ENCODE measurements around the gene FSD1L. TPM values are rescaled to one million over a fixed set of nuclear protein-coding genes. Genes with fewer than 3 reads are reported as not detected.

Gene FSD1L
- total RNA-seq, result 1 to 10 TPM; 2.5 to 3.0 TPM
- long read RNA-seq, partial matches to known transcripts, result 0 of 2 reads
- long read RNA-seq, other reads (novel, unspliced or antisense), result 2 of 2 reads

- DNase-seq, result peak; percentile 95
- ATAC-seq, result peak; percentile 99
- intact Hi-C loops (cut with DNase I), result no loop called here
These were observed at the start of gene FSD1L for GRCh38 chr9:105447814-105448812. Gene FSD1L, plus strand, starts transcription at chr9:105448034. Its CDS starts 187 bp downstream, at chr9:105448221.

GRCh38 chr9:105399117-105399516 is 48.7 kb upstream of the FSD1L start:
- DNase-seq (no peak), ATAC-seq (no peak)
- intact Hi-C loops (cut with DNase I), result no loop called here

GRCh38 chr9:105401651-105402050 is 46.2 kb upstream of the FSD1L start:
- intact Hi-C loops (cut with DNase I), result no loop called here
- DNase-seq (no peak), ATAC-seq (no peak)

GRCh38 chr9:105403552-105404248 is 44.1 kb upstream of the FSD1L start:
- no peak for ATAC-seq
- intact Hi-C loops (cut with DNase I), result no loop called here
- DNase-seq, result no peak

- ATAC-seq (no peak), DNase-seq (no peak)
- intact Hi-C loops (cut with DNase I), result no loop called here
These were observed 42.2 kb upstream of the FSD1L start for GRCh38 chr9:105405514-105406131.

- no peak for DNase-seq
- intact Hi-C loops (cut with DNase I), result no loop called here
- no peak for ATAC-seq
These were observed 41.5 kb upstream of the FSD1L start for GRCh38 chr9:105406369-105406768.

- ATAC-seq, result peak; percentile 19 to 47
- DNase-seq, result no peak
- intact Hi-C loops (cut with DNase I), result loop anchor here (10.0 kb wide), 4 partner anchors 349 to 629 kb away; partner anchors contain the start of gene ABCA1 (in 1 of the 2)
These were observed 34.3 kb upstream of the FSD1L start for GRCh38 chr9:105413525-105413924.

GRCh38 chr9:105414947-105415661 is 32.7 kb upstream of the FSD1L start:
- intact Hi-C loops (cut with DNase I), result loop anchor here (1.0 to 10.0 kb wide), 7 partner anchors 255 to 630 kb away; partner anchors contain the start of gene ABCA1 (in 1 of the 2)
- peak; percentile 76 to 78 for ATAC-seq

GRCh38 chr9:105415662-105415980 is 32.2 kb upstream of the FSD1L start:
- DNase-seq (no peak), ATAC-seq (no peak)
- intact Hi-C loops (cut with DNase I), result loop anchor here (1.0 to 10.0 kb wide), 7 partner anchors 255 to 631 kb away; partner anchors contain the start of gene ABCA1 (in 1 of the 2)

More at GRCh38 chr9:105414947-105415661, 32.7 kb upstream of the FSD1L start:
- DNase-seq, result peak; percentile 45

GRCh38 chr9:105416840-105417239 is 31.0 kb upstream of the FSD1L start:
- intact Hi-C loops (cut with DNase I), result loop anchor here (5.0 to 10.0 kb wide), 6 partner anchors 260 to 632 kb away; partner anchors contain the start of gene ABCA1 (in 1 of the 2)
- ATAC-seq, result no peak
- no peak for DNase-seq

GRCh38 chr9:105418588-105419500 is 29.0 kb upstream of the FSD1L start:
- ATAC-seq (no peak), DNase-seq (no peak)
- intact Hi-C loops (cut with DNase I), result loop anchor here (5.0 to 10.0 kb wide), 6 partner anchors 262 to 634 kb away; partner anchors contain the start of gene ABCA1 (in 1 of the 2)

GRCh38 chr9:105419816-105420597 is 27.8 kb upstream of the FSD1L start:
- intact Hi-C loops (cut with DNase I), result loop anchor here (5.0 to 10.0 kb wide), 6 partner anchors 263 to 635 kb away; partner anchors contain the start of gene ABCA1 (in 1 of the 2)

GRCh38 chr9:105421154-105421553 is 26.7 kb upstream of the FSD1L start:
- intact Hi-C loops (cut with DNase I), result no loop called here
- DNase-seq (no peak), ATAC-seq (no peak)

More at GRCh38 chr9:105419816-105420597, 27.8 kb upstream of the FSD1L start:
- no peak for ATAC-seq
- no peak for DNase-seq

GRCh38 chr9:105421864-105422263 is 26.0 kb upstream of the FSD1L start:
- ATAC-seq (no peak), DNase-seq (no peak)
- intact Hi-C loops (cut with DNase I), result no loop called here

GRCh38 chr9:105425816-105426433 is 21.9 kb upstream of the FSD1L start:
- DNase-seq (no peak), ATAC-seq (peak in 1 of 2 donors; percentile 39)
- intact Hi-C loops (cut with DNase I), result no loop called here

GRCh38 chr9:105426657-105427056 is 21.2 kb upstream of the FSD1L start:
- DNase-seq, result no peak
- intact Hi-C loops (cut with DNase I), result no loop called here
- no peak for ATAC-seq
